A549 (cell line): ENCODE results near the gene ALDH16A1.
"Not testable (repeated sequence)": the region's sequence is repeated elsewhere in the genome, so short reads cannot be mapped to it uniquely, and the experiment has no call there.

Source experiments
- BCL3 ChIP-seq: fragments of >200 bp; sonication (Bioruptor Twin); formaldehyde crosslinking; IDR thresholded peaks from 3 replicates; pipeline ENCODE4 v1.6.1; 2016
- CTCF ChIP-seq: fragments of >200 bp; sonication (Bioruptor Twin); formaldehyde crosslinking; IDR thresholded peaks from 3 replicates; pipeline ENCODE4 v1.5.1; 2016
- E2F6 ChIP-seq: IDR thresholded peaks from 2 replicates; pipeline ENCODE4 v1.6.1; 2012; ENCODE audit warnings: low read depth, borderline replicate concordance
- JUN ChIP-seq, 2 experiments: fragments of >200 bp; sonication (Bioruptor Twin); formaldehyde crosslinking; IDR thresholded peaks; 2 replicates in 1 of 2; 3 replicates in 1 of 2; pipeline ENCODE4 v1.6.1; 2016 to 2017
- POLR2A ChIP-seq: IDR thresholded peaks from 2 replicates; pipeline ENCODE4 v1.6.1; 2012; ENCODE audit warnings: mild to moderate bottlenecking, low read length
- REST ChIP-seq: fragments of 200-600 bp; sonication (generic); IDR thresholded peaks from 2 replicates; pipeline ENCODE4 v1.6.1; 2016; ENCODE audit warnings: antibody characterized with exemption, mild to moderate bottlenecking, moderate library complexity
- RNF2 ChIP-seq: fragments of 200-600 bp; sonication (generic); IDR thresholded peaks from 2 replicates; pipeline ENCODE4 v1.6.1; 2016; ENCODE audit warnings: low read depth, mild to moderate bottlenecking, antibody characterized with exemption, moderate library complexity, borderline replicate concordance
- SMC3 ChIP-seq: fragments of >200 bp; sonication (Bioruptor Twin); formaldehyde crosslinking; IDR thresholded peaks from 3 replicates; pipeline ENCODE4 v1.6.1; 2018; ENCODE audit warnings: inconsistent platforms
- ZC3H11A ChIP-seq: fragments of 450-650 bp; IDR thresholded peaks from 2 replicates; pipeline ENCODE4 v1.6.1; 2014; ENCODE audit warnings: antibody characterized with exemption, mild to moderate bottlenecking

- not testable (repeated sequence) for TF ChIP-seq CTCF; BCL3; JUN (IDR thresholded peaks at IDR 0.05); RNF2; E2F6; SMC3; POLR2A; REST; ZC3H11A
These were observed 8.1 kb downstream of the ALDH16A1 start for GRCh38 chr19:49461130-49461529.
